Ascending aorta (tissue), 2 donors: ENCODE data around the gene ROR1. TPM values are rescaled to one million over a fixed set of nuclear protein-coding genes. Genes with fewer than 3 reads are reported as not detected.

Experiments
- DNase-seq, 2 donors: peaks; one replicate each; pipeline ENCODE4 v3.0.0-alpha.2; 2019; ENCODE audit warnings: low spot score in 2 of 2
- H3K27ac ChIP-seq, 2 donors: fragments of 200-600 bp; sonication (generic); one replicate each; pipeline ENCODE4 v1.5.1; 2016 to 2017; ENCODE audit warnings: mild to moderate bottlenecking in 1 of 2
- H3K27me3 ChIP-seq: fragments of 200-600 bp; sonication (generic); one replicate; pipeline ENCODE4 v1.5.1; 2017
- H3K36me3 ChIP-seq, 2 donors: fragments of 200-600 bp; sonication (generic); one replicate each; pipeline ENCODE4 v1.5.1; 2016
- H3K4me1 ChIP-seq, 2 donors: fragments of 200-600 bp; sonication (generic); one replicate each; pipeline ENCODE4 v1.5.1; 2016 to 2017; ENCODE audit warnings: mild to moderate bottlenecking in 1 of 2
- H3K4me3 ChIP-seq, 2 donors: fragments of 200-600 bp; sonication (generic); one replicate each; pipeline ENCODE4 v1.5.1; 2016 to 2017; ENCODE audit warnings: mild to moderate bottlenecking in 1 of 2
- H3K9me3 ChIP-seq, 2 donors: fragments of 200-600 bp; sonication (generic); one replicate each; pipeline ENCODE4 v1.5.1; 2016
- intact Hi-C: fragments of 100-400 bp; cut with DNase I; formaldehyde crosslinking; loops from one replicate; pipeline ENCODE4 v1.15.1; 2023
- total RNA-seq: library from RNA; depleted of rRNA; stranded (reverse); fragments of >200 nt; gene quantifications from one replicate; pipeline ENCODE4 v1.1.0, GENCODE V29; 2016
- TF ChIP-seq, protein P1 (sequence below), 3 experiments: fragments of 200-600 bp in 2 of 3; fragments of 450-650 bp in 1 of 3; sonication (generic) in 2 of 3; IDR thresholded peaks; one replicate each; pipeline ENCODE4 v1.5.1; 2016 to 2019; ENCODE audit warnings: antibody characterized with exemption in 3 of 3, mild to moderate bottlenecking in 1 of 3, moderate library complexity in 1 of 3

Gene ROR1
- total RNA-seq, 1 donor from 2014 or later = 115 TPM

DNA sequence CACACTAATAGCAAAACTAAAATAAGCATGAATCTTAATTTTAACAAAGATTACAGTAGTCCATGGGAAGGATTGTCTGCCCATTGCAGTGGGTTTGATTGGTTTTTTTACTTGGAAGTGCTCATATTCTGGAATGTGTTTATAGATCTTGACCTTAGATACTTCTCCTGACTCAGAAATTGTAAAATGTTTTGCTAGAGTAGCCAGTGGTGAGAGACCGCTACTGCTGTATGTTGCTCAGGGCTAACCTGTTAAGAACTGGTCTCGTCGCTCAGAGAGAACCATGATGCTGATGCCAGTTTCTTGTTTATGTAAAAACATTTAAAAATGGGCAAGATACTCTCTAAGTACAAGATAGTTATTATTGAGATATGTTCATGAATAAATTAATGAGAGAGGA, 99.9 kb downstream of the ROR1 start:
- Histone ChIP-seq H3K4me1 (peaks cover 5 to 53% of the 10 kb centered on the region in 2 donors), H3K36me3 (no peaks in the 10 kb centered on the region), H3K9me3 (no peaks in the 10 kb centered on the region), H3K27me3 (no peaks in the 10 kb centered on the region), H3K4me3 (no peak overlapping the region), H3K27ac (peak overlapping the region; percentile 12 to 57)
- intact Hi-C loops = loop anchor here (5.0 kb wide), 1 partner anchor 46 kb away; no protein-coding TSS in a partner anchor
- DNase-seq = no peak
- TF ChIP-seq, protein P1, sequence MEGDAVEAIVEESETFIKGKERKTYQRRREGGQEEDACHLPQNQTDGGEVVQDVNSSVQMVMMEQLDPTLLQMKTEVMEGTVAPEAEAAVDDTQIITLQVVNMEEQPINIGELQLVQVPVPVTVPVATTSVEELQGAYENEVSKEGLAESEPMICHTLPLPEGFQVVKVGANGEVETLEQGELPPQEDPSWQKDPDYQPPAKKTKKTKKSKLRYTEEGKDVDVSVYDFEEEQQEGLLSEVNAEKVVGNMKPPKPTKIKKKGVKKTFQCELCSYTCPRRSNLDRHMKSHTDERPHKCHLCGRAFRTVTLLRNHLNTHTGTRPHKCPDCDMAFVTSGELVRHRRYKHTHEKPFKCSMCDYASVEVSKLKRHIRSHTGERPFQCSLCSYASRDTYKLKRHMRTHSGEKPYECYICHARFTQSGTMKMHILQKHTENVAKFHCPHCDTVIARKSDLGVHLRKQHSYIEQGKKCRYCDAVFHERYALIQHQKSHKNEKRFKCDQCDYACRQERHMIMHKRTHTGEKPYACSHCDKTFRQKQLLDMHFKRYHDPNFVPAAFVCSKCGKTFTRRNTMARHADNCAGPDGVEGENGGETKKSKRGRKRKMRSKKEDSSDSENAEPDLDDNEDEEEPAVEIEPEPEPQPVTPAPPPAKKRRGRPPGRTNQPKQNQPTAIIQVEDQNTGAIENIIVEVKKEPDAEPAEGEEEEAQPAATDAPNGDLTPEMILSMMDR (IDR thresholded peaks at IDR 0.05) = no peak

DNA sequence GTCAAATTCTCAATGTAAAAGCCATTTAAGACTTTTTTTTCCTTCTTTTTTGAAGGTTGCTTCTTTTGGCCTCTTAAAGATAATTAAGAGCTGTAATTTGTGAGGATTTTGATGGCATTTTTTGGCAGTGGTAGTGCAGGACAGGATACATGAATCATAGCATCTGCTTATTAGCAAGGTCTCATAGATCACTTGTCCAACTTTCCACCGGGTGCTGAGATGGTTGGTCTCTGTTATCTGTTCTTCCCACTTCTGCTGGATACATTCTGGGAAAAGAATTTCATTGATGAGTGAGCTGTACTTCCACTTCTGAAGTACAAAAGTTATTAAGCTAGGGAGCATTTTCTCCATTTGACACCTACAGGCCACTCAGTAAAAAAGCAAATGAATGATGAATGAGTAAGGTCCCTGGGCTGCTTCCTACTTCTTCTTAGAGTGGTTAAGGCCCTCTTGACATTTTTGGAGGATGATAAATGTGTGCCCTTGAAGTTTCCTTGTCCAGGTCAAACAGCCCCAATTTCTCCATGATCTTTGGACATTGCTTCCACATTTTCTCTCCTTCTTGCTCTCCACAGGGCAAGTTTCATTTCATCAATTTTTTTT, 100.6 kb downstream of the ROR1 start:
- Histone ChIP-seq H3K27me3 (no peaks in the 10 kb centered on the region), H3K4me1 (peaks cover 5 to 54% of the 10 kb centered on the region in 2 donors), H3K27ac (peak overlapping the region; percentile 12 to 57), H3K36me3 (no peaks in the 10 kb centered on the region), H3K9me3 (no peaks in the 10 kb centered on the region), H3K4me3 (no peak overlapping the region)
- TF ChIP-seq, protein P1 (IDR thresholded peaks at IDR 0.05) = no peak
- intact Hi-C loops = loop anchor here (5.0 kb wide), 1 partner anchor 47 kb away; no protein-coding TSS in a partner anchor
- no peak for DNase-seq

DNA sequence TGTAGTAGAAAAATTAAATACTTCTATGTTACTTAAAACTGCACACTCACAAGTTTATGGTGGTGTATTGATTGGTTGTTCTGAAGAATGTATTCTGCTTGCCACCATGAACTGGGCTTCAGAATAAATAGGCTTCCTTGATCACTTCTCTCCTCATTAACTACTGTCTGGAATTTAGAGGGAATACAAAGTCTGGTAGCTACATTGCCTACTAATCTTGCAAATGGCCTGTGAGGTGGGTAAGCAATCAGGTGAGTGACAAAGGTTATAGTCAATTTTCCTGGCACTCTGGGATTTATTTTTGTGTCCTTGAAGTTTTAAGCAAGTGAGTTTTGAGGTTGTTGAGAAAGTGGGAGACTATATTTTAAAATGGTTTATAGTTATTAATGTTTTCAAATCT, 101.8 kb downstream of the ROR1 start:
- intact Hi-C loops = no loop called here
- TF ChIP-seq, protein P1 (IDR thresholded peaks at IDR 0.05) = no peak
- Histone ChIP-seq H3K27ac (no peak overlapping the region), H3K27me3 (no peaks in the 10 kb centered on the region), H3K36me3 (no peaks in the 10 kb centered on the region), H3K4me3 (no peak overlapping the region), H3K9me3 (no peaks in the 10 kb centered on the region), H3K4me1 (peaks cover 5 to 59% of the 10 kb centered on the region in 2 donors)
- no peak for DNase-seq

DNA sequence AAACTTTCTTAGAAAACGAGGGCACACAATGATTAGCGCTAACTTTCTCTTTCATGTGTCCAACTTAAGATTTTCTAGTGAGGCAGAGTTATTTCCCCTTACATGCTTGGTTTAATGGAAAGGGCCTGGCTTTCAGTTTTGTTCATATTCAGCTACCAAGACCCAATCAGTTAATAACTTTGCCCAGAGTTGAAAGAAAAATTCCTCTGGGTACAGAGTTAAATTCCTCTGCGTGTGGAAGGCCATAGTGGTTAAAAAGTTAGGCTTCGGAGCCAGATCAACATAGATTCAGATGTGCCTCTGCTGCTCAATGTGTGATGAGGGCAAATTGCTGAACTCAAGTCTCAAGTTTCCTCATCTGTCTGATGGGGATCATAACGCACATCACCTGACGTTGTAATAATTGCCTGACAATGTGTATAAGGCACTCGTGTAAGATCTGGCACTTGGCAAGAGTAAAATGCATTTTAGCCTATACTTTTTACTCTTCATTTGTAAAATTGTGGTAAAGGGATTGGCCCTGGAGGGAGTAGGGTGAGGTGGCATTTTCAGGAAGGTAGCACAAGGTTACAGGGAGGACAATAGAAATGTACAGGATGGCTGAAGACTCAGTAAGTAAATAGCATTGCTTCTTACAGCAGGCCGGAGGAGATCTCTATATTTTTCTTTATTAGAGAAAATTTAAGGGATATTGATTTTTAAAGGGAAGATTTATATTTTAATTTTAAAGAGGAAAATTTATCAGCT, 103.4 kb downstream of the ROR1 start:
- Histone ChIP-seq H3K36me3 (no peaks in the 10 kb centered on the region), H3K4me3 (peak overlapping the region in 1 of 2 donors; percentile 43), H3K27me3 (no peaks in the 10 kb centered on the region), H3K27ac (peak overlapping the region; percentile 16 to 34), H3K9me3 (no peaks in the 10 kb centered on the region), H3K4me1 (peaks cover 12 to 71% of the 10 kb centered on the region in 2 donors)
- TF ChIP-seq, protein P1 (IDR thresholded peaks at IDR 0.05) = no peak
- DNase-seq = no peak
- intact Hi-C loops = no loop called here

DNA sequence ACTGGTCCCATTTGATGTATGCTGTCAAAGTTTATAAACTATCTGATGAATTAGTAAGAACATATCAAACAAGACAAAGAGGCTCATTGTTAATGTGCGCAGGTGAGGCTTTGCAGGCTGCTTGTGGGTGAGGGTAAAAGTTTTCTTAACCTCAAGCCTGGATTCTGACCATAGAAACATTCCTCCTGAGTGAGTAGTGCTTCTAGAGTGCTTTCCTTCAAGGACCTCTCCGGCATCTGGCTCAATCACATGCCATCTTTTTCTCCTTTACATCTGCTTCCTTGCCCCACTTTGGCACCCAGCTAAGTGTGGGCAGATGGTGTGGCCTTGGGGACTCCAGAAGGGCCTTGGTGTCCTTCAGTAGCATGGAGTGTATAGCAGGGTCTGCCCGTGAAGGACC, 104.0 kb downstream of the ROR1 start:
- intact Hi-C loops = no loop called here
- Histone ChIP-seq H3K27ac (peak overlapping the region; percentile 16 to 56), H3K27me3 (no peaks in the 10 kb centered on the region), H3K9me3 (no peaks in the 10 kb centered on the region), H3K4me3 (no peak overlapping the region), H3K4me1 (peaks cover 14 to 72% of the 10 kb centered on the region in 2 donors), H3K36me3 (no peaks in the 10 kb centered on the region)
- TF ChIP-seq, protein P1 (IDR thresholded peaks at IDR 0.05) = no peak
- no peak for DNase-seq
